ENCODE measurements around the gene LRP1.

The LRP1 gene

DNA sequence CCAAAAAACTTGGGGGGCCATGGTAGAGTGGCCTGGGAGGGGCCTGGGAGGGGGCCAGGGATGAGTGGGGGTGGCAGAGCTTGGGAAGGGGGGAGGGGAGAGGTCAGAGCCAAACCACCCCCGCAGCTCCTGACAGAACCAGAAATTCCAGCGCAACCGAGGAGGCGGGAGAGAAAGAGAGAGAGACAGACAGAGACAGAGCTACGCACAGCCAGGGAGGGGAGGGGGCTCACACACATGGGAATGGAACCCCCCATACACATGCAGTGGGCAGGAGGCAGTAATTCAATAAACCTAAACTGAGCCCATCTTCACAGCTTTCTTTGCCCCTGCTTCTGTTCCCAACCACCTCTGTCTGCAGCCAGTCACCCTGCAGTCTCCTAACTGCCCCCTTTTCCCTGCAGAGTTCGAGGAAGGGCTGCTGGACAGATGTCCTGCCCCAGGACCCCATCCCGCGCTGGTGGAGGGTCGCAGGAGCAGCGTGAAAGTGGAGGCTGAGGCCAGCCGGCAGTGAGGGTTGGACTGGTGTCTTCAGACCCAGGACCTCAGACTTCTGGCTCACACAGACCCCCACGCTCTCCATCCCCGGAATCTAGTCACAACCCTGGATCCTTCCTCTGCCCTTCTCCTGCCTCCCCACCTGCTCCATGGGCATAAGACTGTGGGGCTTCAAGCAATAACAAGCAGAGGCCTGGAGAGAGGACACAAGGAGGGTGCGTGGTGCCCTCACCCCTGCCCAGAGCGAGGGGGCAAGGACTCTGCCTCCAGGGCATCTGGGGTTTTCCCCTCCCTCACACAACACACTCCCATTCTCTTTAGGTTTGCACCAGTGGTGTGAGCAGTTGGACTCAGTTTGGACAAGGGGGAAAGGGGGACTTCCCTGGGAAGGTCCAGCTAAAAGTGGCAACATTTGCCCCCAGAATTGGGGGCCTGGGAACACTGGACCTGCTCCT, 33.8 kb upstream of the LRP1 start:
- no peak for DNase-seq

DNA sequence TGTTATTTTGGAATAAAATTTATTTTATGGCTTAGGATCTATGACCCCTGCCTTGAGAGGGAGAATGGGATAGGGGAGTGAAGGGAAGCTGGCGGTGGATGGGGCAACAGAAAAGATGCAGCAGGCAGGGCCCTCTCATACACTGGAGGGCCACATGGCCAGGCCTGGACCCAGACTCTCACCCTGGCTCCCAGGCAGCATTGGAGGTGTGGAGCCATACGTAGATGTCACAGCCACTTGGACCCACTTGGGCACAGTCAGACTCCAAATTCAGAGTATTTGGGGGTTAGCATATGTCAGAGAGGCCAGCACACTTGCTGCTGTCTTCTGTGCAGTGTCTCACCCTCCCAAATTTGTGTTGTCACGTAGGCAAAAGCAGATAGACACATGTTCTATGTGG, 32.8 kb upstream of the LRP1 start:
- no peak for DNase-seq

DNA sequence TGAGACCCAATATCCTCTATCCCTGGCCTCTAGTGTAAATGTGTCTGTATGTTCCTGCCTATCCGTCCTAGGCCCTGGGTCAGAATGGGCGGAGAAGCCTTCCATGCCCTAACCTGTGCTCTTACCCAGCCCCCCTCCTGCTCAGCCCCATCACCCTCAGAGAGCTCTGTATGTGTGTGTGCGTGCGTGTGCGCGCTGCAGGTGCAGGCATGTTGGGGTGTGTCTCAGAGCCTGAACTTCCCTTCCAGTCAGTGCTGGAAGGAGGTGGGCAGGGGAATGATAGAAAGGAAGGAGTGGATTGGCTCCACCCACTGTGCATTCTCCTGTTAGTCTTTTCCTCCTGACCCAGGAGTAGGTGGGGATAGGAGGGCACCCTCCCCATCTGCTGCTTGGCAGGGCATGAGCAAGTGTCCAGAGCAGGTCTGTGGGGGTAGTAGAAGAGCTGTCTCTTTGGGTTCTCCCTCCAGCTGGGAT, 32.1 kb upstream of the LRP1 start:
- peak; percentile 87 for DNase-seq

DNA sequence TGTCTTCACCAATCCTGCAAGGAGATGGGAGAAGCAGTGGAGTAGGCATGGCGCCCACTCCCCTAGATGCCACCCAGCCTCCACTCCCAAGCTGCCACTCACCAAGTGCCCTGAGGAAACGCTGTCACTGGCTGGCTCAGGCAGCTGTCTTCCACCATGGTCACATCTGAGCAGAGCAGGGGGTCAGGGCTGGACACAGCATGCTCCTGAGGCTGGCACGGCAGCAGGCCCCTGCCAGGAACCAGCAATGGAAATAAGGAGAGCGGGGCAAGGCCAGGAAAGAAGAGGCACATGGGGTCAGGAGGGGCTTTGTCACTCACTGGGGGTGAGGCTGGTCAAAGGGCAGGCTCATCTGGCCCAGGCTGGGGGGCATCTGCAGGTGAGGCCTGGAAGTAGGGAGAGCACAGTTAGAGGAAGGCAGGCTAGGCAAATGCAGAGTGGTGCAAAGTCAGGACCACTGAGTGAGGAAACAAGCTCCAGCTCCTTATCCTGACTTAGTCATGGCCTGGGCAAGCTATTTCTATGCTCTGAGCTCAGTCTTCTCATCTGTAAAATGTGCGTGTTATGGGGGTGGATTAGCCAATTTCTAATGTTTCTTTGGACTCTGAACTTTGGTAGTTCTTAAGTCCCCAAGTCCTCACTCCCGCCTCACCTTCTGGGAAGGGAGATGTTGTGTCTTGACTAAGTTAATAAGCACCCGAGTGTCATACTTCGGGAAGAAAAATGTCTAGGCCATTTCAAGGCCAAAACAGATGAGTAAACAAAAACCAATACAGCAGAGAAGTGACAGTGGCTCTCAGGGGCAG, 31.3 kb upstream of the LRP1 start:
- DNase-seq = no peak

DNA sequence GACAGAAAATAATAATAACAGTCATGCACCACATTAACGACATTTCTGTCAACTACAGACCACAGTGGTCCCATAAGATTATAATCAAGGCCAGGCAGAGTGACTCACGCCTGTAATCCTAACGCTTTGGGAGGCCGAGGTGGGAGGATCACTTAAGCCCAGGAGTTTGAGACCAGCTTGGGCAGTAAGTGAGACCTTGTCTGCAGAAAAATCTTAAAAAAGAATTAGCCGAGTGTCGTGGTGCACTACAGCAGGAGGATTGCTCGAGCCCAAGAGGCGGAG, 30.8 kb upstream of the LRP1 start:
- DNase-seq = no peak

DNA sequence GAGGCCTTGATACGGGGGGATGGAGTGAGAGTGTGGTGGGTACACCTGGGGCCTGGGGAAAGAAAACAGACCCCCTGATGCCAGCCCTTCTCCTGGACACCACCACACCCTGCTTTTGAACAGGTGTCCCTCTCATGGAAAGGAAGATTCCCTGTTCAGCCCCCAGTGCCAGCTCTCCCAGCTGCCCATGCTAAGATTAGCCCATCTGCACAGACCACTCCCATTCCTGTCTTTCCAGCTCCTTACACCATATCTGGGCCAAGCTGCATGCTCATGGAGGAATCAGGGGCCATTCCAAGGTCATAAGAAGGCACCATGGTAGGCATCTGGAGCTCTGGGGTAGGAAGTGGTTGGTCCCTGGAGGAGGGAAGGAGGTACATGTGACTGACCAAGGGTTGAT, 29.7 kb upstream of the LRP1 start:
- DNase-seq = no peak

DNA sequence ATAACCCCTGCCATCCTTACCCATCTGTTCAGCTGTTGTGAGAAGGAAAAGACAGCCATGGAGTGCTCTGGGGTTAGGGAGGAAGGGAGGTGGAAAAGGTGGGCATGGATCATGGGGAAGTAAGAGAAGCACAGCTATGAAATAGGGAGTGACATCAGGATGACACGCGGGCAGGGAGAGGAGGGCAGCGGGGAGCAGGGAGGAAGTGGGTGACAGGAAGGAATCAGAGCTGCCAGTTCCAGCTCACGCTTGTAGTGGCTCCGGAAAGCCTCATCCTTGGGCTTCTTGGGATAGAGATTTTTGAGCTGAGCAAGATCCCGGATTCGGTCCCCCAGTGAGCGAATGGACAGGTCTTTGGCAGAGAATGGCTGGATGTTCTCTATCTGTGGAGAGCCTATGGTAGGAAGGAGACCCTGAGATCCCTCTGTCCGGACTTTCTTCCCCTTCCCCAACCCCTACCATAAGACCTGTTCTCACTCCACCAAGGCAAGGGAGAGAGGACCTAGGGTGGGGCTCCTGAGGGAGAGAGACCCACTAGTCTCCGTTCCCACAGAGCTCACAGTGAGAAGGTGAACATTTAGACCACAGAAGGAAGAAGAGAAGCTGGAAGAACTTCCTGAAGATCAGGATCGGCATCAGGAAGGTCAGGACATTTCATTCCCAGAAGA, 29.1 kb upstream of the LRP1 start:
- no peak for DNase-seq

DNA sequence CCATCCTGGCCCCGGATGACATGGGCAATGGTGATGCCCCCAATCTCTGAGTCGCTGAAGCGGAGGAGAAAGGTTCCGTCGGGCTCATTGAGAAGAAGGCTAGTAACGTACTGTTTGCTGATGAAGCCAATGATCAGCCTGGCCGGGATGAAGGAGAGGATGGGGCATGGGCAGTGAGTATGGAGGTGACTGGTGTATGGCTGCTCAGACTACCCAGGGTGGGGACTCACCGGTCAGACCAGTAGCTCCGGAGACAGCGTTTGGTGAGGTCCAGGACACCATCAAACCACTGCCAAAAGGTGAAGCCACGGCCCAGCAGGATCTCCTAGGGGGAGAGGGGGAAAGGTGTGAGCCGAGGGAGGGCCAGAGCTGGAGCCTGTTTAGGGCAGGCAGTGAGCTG, 28.5 kb upstream of the LRP1 start:
- no peak for DNase-seq

DNA sequence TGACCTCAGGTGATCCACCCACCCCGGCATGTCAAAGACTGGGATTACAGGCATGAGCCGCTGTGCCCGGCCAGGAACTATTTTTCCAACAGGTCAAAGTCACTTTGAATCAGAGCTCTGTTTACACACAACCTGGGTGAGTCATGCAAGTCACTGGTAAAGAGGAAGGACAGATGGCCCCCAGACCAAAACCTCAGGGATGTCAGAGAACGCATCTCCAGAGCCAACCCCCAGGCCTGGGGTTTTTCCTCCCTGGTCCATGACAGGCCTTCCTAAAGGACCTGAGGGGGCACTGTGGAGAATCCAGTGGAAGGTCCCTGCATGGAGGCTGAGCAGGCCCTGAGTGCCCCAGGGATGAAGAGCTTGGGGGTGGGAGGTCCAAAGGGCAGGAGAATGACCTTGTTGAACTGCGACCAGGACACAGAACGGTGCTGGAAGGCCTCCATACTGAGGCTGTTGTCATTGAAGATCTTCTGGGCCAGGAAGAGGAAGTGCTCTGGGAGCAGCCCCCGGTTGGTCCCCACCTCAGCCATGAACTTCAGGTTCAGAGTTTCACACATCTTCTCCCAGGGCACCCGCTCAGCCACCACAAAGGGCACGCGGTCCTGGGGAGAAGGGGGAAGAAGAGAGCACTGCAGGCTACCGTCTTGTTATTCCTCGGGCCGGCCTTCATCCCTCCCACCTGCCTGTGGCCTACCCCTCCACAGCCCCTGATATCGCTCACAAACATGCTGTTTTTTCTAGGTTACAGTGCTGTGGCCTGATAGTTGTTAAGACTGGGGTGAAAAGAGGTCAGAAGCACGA, 26.2 kb upstream of the LRP1 start:
- DNase-seq = no peak

DNA sequence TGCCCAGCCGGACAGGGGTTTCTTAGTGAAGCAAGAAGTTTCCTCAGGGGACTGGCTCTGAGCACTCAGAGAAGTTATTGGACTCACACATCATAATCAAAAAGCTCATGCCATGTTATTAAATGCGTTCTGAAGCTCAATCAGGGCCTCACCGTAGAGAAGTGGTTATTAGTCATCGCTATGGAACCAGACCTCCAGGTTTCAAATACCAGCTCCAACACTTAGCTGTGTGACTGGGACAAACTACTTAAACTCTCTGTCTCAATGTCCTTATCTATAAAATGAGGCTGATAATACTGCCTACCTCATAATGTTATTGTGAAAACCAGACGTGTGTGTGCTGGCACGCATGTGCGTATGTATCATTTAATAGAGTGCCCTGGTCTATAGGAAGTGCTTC, 24.4 kb upstream of the LRP1 start:
- DNase-seq = no peak

DNA sequence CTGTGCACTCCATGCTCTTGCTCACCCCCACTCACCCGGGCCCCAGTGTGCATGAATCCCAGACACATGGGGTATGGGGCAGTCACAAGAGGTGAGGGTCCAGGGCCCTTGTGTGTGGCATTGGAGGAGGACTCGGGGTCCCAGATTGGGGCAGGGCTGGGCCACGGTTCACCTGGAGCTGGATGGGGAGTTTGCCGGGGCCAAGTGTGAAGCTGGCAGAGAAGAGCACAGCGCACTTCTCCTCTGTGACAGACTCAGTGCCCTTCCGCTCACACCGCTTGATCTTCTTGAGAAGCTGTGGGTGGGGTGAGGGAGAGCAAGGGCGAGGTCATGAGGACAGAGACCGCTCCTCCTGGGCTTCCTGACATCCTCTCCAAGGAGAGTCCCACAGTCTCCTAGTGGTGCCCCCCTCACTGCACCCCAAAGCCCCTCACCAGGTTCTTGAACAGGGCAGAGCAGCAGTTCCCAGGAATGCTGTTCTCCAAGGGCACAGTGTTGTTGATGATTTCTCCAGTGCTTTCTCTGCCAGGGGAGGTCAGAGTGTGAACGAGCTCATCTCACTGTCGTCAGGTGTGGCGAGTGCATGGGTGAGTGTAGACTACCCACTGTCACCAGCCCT, 23.9 kb upstream of the LRP1 start:
- DNase-seq = no peak

DNA sequence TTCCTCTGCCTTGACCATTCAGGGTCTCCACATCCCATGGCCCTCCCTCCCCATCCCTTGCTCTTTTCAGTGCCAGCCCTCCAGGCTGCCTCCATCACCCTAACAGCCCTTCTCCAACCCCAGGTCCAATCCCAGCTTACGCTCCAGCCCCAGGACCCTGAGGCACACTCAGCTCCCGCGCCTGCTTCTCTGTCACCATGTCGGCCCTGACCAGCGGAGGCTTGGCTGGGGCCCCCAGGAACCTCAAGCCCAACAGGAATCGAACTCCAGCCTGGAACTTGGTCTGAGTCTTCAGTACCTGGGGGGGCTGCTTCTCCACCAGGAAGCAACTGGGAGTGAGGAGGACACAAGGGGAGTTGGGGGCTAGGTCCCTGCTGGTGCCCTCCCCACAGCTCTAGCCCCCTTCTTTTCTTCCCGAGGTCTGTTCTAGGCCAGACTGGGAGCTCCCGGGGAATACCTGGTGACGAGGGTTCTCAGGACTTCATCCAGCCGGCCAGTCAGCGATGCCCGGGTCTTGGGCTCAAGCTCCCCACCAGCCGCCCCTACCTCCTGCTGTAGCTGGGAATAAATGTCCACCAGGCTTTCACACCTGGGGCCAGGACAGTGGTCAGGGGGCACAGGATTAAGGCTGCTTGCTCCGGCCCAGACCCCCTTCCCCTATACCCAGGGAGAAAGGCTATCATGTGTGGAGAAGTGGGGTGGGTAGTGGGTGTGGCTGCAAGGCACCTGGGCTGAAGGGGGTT, 23.1 kb upstream of the LRP1 start:
- DNase-seq = no peak

DNA sequence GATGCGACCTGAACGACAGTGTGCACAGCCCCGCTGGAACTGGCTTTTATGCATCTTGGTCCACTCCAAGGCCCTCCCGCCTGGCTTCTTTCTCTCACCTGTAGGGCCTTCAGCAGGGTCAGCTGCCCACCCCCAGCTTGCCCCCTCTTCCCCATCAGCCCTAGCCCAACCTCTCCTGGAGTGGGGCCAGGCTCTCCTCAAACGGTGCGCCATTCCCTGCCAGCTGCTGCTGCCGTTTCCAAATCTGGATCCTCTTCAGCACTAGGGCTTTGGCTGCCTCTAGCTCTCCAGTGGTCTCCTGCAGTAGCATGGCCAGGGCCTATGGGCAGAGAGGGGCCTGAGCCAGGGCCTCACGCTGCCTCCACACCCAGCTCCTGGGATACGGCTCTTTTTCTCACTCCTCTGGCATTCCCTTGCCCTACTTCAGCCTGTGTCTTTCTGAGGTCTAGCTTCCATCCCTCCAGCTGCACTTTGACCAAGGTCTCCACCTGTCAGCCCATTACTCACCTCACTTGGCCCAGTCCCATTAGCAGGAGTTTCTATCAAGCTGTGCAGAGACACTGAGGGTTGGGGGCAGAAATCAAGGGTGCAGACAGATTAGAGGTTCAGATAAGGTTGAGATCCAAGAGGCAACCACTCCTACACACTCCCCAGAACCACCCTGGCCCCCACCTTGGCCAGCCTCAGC, 22.1 kb upstream of the LRP1 start:
- no peak for DNase-seq

DNA sequence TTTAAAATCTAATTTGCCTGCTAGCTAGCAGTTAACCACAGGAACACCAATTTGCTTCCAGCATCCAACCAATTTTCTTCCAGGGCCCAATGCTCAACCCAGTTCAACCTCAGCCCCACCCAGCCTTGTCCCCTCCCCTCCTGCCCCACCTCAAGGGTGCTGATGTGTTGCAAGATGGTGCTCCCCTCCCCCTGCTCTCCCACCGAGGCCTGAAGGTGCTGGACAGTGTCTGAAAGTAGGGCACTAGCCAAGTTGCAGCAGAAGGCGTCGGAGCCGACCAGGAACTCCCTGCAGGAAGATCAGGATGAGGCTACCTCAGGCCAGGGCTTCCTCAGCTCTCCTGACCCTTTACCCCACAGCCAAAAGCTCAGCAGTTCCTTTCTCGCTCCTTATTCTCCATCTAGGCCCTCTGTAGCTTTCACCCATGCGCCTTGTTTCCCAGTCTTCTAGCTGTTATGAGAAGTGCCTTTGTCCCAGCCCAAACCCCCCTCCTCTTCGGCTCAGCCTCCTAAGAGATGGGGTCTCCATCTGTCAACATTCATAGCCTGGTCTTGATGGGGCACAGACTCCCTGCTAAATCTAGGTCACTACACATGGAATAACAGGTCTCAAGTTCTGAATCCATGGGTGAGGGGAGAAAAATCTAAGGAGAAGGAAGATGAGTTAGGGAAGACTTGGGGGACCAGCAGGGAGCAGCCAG, 20.7 kb upstream of the LRP1 start:
- no peak for DNase-seq

DNA sequence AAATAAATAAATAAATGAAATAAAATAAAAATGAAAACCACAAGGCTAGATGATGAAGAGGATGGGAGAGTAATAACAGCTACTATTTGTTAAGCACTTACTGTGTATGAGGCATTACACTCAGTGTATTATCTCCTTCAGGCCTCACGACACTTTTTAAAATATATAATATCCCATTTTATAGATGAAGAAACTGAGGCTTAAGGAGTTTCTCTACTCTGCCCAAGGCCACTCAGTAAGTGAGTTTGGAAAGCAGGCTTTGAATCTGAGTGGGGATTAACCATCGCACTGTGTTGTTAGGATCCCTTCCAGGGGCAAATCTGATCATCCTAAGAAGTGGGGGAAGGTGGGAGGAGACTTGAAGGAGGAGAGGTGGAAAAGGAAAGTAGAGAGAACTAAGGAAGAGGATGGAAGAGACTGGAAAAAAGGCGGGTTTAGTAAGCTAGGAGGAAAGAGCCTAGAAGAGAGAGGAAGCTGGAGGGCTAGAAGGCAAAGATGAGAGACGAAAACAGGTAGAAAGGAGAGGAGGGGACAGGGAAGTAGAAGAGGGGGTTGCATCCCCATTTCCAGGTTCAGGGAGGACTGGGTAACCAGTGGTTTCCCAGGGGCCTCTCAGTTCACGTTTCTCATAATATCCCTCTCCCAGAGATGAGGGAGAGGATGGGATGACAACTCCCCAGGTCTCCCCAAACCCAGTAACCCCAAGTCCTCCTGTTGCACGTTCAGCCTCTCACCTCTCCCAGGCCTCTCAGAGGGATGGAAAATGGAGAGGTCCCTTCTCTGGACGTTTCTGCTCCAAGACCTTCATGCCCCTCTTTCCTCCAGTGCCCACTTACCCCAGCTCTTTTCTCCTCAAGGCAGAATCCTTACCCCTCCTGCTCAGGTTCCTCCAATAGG, 18.8 kb upstream of the LRP1 start:
- no peak for DNase-seq

DNA sequence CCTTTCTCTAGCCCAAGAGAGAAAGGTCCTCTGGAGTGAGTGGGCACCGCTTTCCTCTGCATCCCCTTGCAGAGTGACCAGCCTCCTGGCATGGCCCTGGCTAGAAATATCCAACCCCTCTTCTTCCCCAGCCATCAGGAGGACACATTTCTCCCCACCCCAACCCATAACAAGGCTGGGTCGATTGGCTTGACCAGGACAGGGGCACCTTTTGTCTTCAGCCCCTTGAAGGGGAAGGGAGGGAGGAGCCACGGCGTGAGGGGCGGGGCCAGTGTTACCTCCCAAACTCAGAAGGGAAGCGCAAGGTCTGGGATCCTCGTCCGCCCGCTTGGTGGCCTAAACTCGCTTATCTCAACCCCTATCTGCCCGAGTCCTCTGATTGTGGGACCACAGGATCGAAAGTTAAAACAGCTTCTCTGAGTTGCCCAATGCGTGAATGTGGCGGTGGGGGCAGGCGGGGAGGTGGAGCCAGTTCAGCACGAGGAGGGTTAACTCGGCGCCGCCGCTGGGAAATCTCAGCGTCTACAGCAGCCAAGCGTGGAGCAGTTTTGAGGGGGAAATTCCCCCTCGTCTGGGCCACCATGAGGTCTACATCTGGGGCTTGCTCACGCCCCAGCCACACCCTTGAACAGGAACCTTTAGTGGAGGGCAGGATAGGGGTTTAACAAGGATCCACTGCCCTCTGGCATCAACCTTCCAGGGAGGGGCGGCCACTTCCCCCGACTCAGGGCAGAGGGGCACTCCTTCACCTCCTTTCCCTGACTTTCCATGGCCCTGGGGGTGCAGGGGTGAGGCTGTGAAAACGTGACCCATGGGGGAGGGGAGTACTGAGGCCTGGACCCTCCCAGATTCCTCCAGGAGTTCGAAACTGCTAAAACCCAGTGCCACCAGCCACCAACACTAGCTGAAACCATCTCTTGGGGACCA, 17.9 kb upstream of the LRP1 start:
- no peak for DNase-seq

DNA sequence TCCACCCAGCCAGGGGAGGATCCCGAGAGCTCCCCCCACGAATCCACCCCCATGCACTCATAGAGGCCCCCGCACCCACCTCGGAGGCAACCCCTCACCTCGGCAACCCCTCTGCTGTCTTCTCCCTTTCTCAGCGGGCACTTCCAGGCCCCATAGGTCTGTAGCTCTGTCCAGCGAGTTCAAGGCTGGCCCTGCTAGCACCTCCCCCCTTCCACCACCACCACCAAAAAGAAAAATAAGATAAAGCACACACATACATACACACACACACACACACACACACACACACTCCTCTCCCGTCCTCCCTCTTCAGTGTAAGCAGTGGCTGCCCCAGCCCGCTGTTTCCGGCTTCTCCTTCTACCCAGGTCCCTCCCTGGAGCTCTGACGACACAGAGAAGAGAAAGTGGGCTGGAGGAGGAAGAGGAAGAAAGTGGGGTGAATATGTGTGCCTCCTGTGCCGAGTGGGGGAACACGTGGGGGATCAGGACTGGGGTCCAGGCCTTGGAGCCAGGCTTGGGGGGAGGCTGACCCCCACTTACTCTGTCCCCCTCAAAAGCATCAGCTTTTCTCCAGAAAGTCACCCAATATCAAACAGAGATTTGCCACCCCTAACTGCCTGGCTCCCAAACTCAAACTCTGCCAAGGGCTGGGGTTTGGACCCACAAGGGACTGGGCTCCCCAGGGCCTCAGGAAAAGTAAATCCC, 17.1 kb upstream of the LRP1 start, which contains the start of gene STAT6:
STAT6 (minus strand) TSS at position 332 of the 704 bp plus-strand sequence. CDS start 3,084 bp downstream, outside the sequence.
- DNase-seq = peak; percentile 51

Data from NCI-H510A (cell line).